Mesodermal cell (in vitro differentiated cells): ENCODE data around the gene OPA3. TPM values are rescaled to one million over a fixed set of nuclear protein-coding genes. Genes with fewer than 3 reads are reported as not detected.
"Not testable (repeated sequence)": the region's sequence is repeated elsewhere in the genome, so short reads cannot be mapped to it uniquely, and the experiment has no call there.

Source experiments
- H3K27ac ChIP-seq: 2 replicates; pipeline ENCODE4 v1.7.0; 2013; ENCODE audit warnings: mild to moderate bottlenecking, low read depth, low read length, moderate library complexity; ENCODE audit not compliant: severe bottlenecking
- H3K36me3 ChIP-seq: 2 replicates; pipeline ENCODE4 v1.7.1; 2013; ENCODE audit warnings: mild to moderate bottlenecking, low read length, moderate library complexity; ENCODE audit not compliant: control insufficient read depth, insufficient read depth
- H3K4me1 ChIP-seq: one replicate; pipeline ENCODE4 v1.7.1; 2013; ENCODE audit warnings: mild to moderate bottlenecking, low read length; ENCODE audit not compliant: insufficient read depth, control insufficient read depth, poor library complexity, severe bottlenecking
- H3K4me3 ChIP-seq: 2 replicates; pipeline ENCODE4 v1.7.0; 2013; ENCODE audit warnings: low read length, control low read depth, mild to moderate bottlenecking; ENCODE audit not compliant: insufficient read depth, poor library complexity, severe bottlenecking; ENCODE audit errors: extremely low read depth
- H3K9me3 ChIP-seq: 2 replicates; pipeline ENCODE4 v1.7.1; 2013; ENCODE audit warnings: mild to moderate bottlenecking, low read length, moderate library complexity; ENCODE audit not compliant: control insufficient read depth
- WGBS, 2 experiments: methylation state at CpG; one replicate each; pipeline ENCODE4 v1.1.5; 2013; ENCODE audit warnings: missing lambda C conversion rate in 2 of 2; ENCODE audit not compliant: insufficient coverage in 2 of 2; 5-methylcytosine and 5-hydroxymethylcytosine counted together
- polyA plus RNA-seq, 2 experiments: library from polyadenylated mRNA; stranded (reverse); fragments of 50-300 nt; gene quantifications; one replicate each; pipeline ENCODE4 v1.2.3, GENCODE V29; 2013

OPA3 gene
- polyA plus RNA-seq (2013, experiment 1 of 2), result 9.1 TPM
- 7.6 TPM for polyA plus RNA-seq (2013, experiment 2 of 2)

DNA sequence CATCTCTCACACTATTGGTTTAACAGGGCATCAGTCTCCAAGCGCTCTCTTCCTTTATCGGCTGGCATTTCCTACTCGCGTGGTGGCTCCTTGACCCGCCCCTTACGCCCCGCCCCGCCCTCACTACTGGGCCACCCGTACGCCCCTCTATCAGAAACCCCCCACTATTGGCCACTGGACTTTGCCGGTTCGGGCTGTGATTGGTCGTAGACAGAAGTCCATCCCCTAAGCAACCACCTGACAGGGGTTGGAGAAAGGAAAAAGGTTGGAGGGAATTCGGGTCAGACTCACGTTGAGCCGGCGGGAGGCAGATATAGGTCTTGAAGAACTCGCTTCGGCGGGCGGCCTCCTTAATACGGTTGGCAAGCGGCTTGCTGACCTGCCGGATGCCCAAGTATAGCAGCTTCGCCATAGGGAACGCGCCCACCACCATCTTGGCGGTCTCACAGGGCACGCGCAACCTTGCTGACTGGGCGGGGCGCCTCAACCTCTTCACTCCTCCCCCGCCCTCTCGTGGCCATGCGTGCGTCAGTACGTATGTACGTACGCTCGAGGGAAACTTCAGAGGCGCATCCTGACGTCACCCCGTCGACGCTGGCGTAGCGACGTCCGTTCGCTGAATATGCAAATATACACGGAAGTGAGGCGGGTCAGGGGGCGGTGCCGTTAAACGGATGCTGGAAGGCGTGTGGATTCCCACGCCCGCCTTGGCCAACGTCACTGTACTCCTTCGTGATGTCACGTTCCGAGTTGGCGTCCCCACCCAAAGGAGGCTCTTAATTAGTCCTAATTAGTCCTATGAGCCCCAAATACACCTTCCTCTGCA is at the start of gene OPA3:
Gene OPA3, minus strand, starts transcription at position 471 of the 826 bp plus-strand sequence. Its CDS starts 38 bp downstream, at position 433.
- Histone ChIP-seq H3K27ac (peak within 1 kb of the TSS; percentile 96), H3K9me3 (no peaks in the 10 kb centered on the region), H3K4me1 (no peaks in the 10 kb centered on the region), H3K36me3 (no peaks in the 10 kb centered on the region), H3K4me3 (peak within 1 kb of the TSS; percentile 65)
- 0 to 1% methylated on average over 49 to 50 of the region's 63 CpGs for WGBS, 2 experiments

DNA sequence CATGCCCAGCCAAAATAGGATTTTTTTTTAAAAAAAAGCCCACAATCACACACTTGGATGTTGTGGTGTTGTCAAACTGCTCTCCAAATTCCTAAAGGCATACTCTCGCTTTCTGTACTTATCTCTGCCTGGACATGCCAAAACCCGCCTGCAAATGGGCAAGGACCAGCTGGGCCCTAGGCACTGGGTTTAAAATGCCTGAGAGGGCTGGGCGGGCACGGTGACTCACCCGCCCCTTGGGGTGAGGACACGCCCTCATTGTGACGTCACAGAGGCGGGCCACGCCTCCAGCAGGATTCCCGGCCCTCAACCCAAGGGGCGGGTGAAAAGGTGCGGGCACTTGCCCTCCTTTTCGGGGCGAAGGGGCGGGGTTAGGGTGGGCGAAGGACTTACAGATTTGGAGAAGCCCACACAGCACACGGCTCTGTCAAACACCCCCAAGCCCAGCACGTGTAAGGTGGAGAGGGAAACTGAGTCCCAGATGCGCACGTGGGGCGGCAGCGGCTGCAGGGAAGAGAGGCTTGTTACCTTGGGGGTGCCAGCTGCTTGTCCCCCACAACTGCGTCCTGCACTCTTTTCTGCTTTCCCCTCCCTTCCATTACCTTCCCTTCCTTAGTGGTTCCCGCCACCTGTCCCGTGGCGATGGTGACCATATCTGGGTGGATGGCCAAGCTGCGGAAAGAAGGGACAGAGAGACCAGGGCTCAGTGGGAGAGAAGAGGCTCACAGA is 48.0 kb upstream of the OPA3 start:
- Histone ChIP-seq H3K27ac (no peak overlapping the region), H3K36me3 (peaks cover 17% of the 10 kb centered on the region), H3K4me3 (no peak overlapping the region), H3K9me3 (no peaks in the 10 kb centered on the region), H3K4me1 (peaks cover 13% of the 10 kb centered on the region)
- WGBS, 2 experiments, result 23 to 30% methylated on average over 11 to 15 of the region's 27 CpGs

DNA sequence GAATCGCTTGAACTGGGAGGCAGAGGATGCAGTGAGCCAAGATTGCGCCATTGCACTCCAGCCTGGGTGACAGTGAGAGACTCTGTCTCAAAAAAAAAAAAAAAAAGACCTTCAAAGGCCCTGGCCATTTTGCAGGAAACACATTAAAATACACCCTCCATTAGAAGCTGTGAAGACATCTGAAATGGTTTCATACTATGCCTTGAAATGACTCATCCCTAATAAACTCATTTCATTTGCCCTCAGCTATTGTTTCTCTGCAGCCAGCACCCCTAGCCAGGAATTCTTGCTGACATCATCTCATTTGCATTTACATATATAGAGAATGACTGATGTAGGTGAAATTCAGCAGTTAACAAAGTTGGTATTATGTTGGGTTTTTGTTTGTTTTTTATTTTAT is 45.9 kb upstream of the OPA3 start:
- WGBS, 2 experiments, result 83 to 89% methylated on average over 1 to 2 of the region's 2 CpGs
- peaks cover 11% of the 10 kb centered on the region for H3K4me1 ChIP-seq
- H3K36me3 ChIP-seq, result peaks cover 31% of the 10 kb centered on the region
- no peak overlapping the region for H3K27ac ChIP-seq
- H3K4me3 ChIP-seq, result no peak overlapping the region
- H3K9me3 ChIP-seq, result no peaks in the 10 kb centered on the region

DNA sequence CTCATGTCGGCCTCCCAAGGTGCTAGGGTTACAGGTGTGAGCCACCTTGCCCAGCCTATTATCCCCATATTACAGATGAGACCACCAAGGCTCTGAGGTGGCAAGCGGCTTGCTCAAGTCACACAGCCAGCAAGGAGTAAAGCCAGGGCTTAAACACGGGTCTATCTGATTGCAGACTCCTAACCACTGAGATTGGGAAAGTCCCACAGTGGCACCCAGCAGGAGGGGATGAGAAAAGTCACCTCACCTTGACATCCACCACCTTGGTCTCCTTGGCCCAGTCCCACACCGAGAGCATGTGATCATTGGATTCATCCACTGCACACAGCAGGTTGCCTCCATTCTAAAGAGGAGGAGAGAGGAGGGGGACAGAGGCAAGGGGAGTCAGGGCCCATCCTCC is 45.1 kb upstream of the OPA3 start:
- no peak overlapping the region for H3K4me3 ChIP-seq
- no peak overlapping the region for H3K27ac ChIP-seq
- peaks cover 32% of the 10 kb centered on the region for H3K36me3 ChIP-seq
- peaks cover 11% of the 10 kb centered on the region for H3K4me1 ChIP-seq
- no peaks in the 10 kb centered on the region for H3K9me3 ChIP-seq
- 89 to 92% methylated on average over 2 to 3 of the region's 4 CpGs for WGBS, 2 experiments

DNA sequence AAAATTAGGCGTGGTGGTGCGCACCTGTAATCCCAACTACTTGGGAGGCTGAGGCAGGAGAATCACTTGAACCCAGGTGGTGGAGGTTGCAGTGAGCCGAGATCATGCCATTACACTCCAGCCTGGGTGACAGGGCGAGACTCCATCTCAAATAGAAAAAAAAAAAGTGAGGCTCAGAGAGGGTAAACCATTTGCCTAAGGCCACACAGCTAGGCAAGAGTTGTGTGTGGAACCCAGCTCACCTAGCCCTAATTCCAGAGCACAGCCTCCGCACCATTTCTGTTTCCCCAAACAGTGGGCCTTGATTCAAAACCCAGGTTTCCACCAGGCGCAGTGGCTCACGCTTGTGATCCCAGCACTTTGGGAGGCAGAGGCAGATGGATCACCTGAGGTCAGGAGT is 43.6 kb upstream of the OPA3 start:
- not testable (repeated sequence) for H3K27ac ChIP-seq, H3K9me3 ChIP-seq, H3K4me3 ChIP-seq
- H3K36me3 ChIP-seq, result peaks cover 38% of the 10 kb centered on the region
- WGBS, 2 experiments, result 92 to 96% methylated on average over 4 to 7 of the region's 7 CpGs
- H3K4me1 ChIP-seq, result peaks cover 10% of the 10 kb centered on the region

DNA sequence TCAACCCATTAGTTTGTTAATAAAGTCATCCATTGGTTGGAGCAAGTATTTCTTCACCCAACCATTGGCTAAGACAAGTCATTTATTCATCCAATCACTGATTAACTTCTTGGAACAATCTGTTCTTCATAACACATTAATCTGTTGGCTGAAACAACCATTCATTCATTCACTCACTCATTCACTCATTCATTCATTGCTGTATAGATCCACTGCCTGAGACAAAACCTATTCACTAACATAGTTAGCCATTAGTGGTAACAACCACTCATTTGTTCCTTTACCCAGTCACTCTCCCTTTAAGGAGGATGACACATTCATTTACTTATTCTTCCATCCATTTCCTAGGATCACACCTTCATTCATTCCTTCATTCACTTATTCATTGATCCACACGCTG is 39.4 kb upstream of the OPA3 start:
- Histone ChIP-seq H3K4me3 (no peak overlapping the region), H3K36me3 (peaks cover 53% of the 10 kb centered on the region), H3K4me1 (no peaks in the 10 kb centered on the region), H3K27ac (no peak overlapping the region), H3K9me3 (no peaks in the 10 kb centered on the region)
- WGBS, 2 experiments, result 85 to 100% methylated on average over 1 of the region's 1 CpG

DNA sequence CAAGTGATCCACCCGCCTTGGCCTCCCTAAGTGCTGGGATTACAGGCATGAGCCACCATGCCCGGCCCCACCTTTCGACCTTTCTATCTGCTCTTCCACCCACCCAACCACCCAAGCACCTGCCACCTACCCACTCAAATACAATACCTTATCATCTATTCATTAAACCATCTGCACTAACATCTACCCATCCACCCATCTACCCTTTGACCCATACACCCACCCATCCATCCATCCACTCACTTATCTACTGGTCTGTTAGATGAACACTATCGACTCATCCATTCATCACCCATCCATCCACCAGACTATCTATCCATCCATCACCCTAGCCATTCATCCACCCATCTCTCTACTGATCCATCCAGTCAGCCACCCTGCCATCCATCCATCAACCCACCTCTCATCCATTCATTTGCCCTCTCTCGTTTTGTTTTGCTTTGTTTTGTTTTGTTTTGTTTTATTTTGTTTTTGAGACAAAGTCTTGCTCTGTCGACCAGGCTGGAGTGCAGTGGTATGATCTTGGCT is 37.4 kb upstream of the OPA3 start:
- Histone ChIP-seq H3K9me3 (no peaks in the 10 kb centered on the region), H3K27ac (no peak overlapping the region), H3K4me3 (no peak overlapping the region), H3K36me3 (peaks cover 54% of the 10 kb centered on the region), H3K4me1 (no peaks in the 10 kb centered on the region)
- WGBS, 2 experiments, result 89 to 92% methylated on average over 4 to 6 of the region's 6 CpGs

DNA sequence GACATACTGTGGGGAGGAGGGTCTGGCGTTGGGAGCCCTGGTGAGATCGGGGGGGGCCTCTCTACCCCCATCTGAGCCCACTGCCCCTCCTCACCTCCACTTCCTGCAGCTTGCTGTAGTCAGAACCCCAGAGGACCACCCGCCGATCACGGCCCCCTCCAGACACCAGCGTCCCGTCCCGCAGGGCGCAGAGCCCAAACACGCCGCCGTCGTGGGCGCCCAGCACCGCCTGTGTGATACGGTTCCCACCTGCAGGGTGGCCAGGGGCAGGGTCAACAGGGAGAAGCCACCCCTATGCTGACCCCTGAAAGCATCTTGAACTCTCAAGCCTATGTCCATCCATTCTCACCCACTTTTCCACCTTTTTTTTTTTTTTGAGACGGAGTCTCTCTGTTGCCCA is 36.8 kb upstream of the OPA3 start:
- Histone ChIP-seq H3K27ac (no peak overlapping the region), H3K9me3 (no peaks in the 10 kb centered on the region), H3K4me1 (no peaks in the 10 kb centered on the region), H3K36me3 (peaks cover 51% of the 10 kb centered on the region), H3K4me3 (no peak overlapping the region)
- 93 to 95% methylated on average over 15 to 16 of the region's 17 CpGs for WGBS, 2 experiments

DNA sequence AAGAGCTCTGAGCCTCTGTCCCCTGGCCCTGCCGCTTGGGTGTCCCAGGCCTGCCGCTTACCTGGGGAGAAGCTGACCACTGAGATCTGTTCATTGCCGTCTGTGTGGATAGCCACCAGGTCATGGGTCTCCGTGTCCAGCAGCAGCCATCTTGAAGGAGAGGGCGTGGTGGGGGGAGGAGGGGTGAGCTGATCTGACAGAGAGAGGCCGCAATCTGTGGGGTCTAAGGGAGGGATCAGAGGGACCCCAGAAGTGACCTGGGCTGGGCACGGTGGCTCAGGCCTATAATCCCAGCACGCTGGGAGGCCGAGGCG is 32.1 kb upstream of the OPA3 start:
- peaks cover 8% of the 10 kb centered on the region for H3K4me1 ChIP-seq
- WGBS, 2 experiments, result 82 to 86% methylated on average over 10 of the region's 10 CpGs
- H3K36me3 ChIP-seq, result peaks cover 68% of the 10 kb centered on the region
- H3K4me3 ChIP-seq, result no peak overlapping the region
- no peaks in the 10 kb centered on the region for H3K9me3 ChIP-seq
- peak overlapping the region; percentile 84 for H3K27ac ChIP-seq

DNA sequence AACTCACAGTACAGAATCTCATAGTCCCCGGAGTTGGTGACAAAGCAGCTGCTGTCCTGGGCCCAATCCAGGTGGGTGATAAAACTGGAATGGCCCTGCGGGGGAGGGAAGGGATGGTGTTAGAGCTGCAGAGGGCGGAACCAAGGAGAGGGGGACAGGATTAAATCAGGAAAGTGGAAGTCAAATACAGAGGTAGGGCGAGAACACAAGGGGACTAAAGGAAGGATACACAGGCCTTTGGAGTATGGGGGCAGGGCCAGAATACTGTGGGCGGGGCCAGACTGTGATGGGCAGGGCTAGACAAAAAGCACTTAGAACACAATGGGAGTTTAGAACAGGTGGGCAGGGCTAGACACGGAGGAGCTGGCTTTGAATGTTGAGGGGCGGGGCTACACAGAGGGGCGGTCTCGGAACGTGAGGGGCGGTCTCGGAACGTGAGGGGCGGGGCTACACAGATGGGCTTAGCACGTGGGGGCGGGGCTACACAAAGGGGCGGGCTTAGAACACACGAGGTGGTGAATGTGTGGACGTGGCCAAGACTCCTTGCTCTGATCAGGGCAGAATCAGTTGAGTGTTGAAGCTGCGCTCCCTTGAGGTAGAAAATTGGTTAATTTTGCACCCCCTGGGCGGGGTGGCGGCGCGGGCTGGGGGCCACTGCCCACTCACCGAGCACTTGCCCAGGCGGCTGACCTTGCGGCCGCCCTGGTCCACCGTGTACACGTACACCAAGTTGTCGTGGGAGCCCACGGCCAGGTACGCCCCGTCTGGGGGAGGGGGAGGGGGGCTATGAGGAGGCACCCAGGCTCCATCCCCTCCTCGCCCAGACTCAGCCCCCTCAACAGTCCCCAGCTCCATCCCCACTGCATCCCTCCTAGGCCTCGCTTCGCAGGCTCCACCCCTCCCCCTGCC is 31.4 kb upstream of the OPA3 start:
- H3K4me3 ChIP-seq, result peak overlapping the region; percentile 12
- peak overlapping the region; percentile 84 for H3K27ac ChIP-seq
- WGBS, 2 experiments, result 40 to 46% methylated on average over 13 to 25 of the region's 37 CpGs
- H3K9me3 ChIP-seq, result no peaks in the 10 kb centered on the region
- peaks cover 8% of the 10 kb centered on the region for H3K4me1 ChIP-seq
- H3K36me3 ChIP-seq, result peaks cover 69% of the 10 kb centered on the region
